K562 (cell line): Measurements from ENCODE around the gene GPN3. TPM values are rescaled to one million over a fixed set of nuclear protein-coding genes. Genes with fewer than 3 reads are reported as not detected.

Experiments used
- CEBPZ ChIP-seq: fragments of 150-350 bp; IDR thresholded peaks from 2 replicates; pipeline ENCODE4 v1.6.1; 2014; ENCODE audit warnings: low read depth, mild to moderate bottlenecking, low read length, borderline replicate concordance
- ELF1 ChIP-seq: fragments of 200-800 bp; sonication (Bioruptor generic); IDR thresholded peaks from 2 replicates; pipeline ENCODE4 v1.6.1; 2016; ENCODE audit warnings: missing genetic modification characterization, missing compliant biosample characterization
- MAFG ChIP-seq: fragments of 450-650 bp; conservative IDR thresholded peaks from 2 replicates; pipeline ENCODE4 v1.6.1; 2016; ENCODE audit warnings: missing genetic modification characterization, missing compliant biosample characterization
- PRDM10 ChIP-seq: fragments of 450-650 bp; IDR thresholded peaks from 2 replicates; pipeline ENCODE4 v1.6.1; 2018; ENCODE audit not compliant: partially characterized antibody
- ZNF583 ChIP-seq: fragments of 250-450 bp; sonication (Bioruptor Pico); IDR thresholded peaks from 2 replicates; pipeline ENCODE4 v1.4.0; 2020
- polyA plus RNA-seq, 8 experiments: library from polyadenylated mRNA; depleted of rRNA in 4 of 8; stranded (reverse) in 5 of 8; unstranded in 3 of 8; fragments of >200 nt; fragmentation: Nextera tagmentation in 2 of 8; fragmentation: Illumina TruSeq in 1 of 8; extraction: Ambion mirVana in 2 of 8; extraction: Trizol in 1 of 8; gene quantifications; 2 replicates each; pipeline versions ENCODE4 v1.2.1 to v1.2.3, GENCODE V29; 2011 to 2014; ENCODE audit warnings: inconsistent platforms in 1 of 8, missing spikeins in 1 of 8
- total RNA-seq, 7 experiments: library from RNA; depleted of rRNA in 6 of 7; stranded (reverse); fragments of >200 nt in 6 of 7; fragmentation: Illumina TruSeq in 2 of 7; extraction: Trizol in 2 of 7; gene quantifications; 2 replicates each; pipeline versions ENCODE4 v1.2.1 to v1.2.3, GENCODE V29; 2011 to 2021; ENCODE audit warnings: low replicate concordance in 1 of 7
- TF ChIP-seq, protein P1 (sequence below), 2 experiments: fragments of 450-650 bp; IDR thresholded peaks; 2 replicates each; pipeline ENCODE4 v1.6.1; 2016; ENCODE audit warnings: mild to moderate bottlenecking in 2 of 2, borderline replicate concordance in 1 of 2, low read depth in 1 of 2, moderate library complexity in 1 of 2
- TF ChIP-seq, protein P2 (sequence below): fragments of 450-650 bp; IDR thresholded peaks from 2 replicates; pipeline ENCODE4 v1.6.1; 2016; ENCODE audit warnings: antibody characterized with exemption

The GPN3 gene
- total and polyA plus RNA-seq, 9 of the 15 experiments (the other 6 are each of a cell fraction or from before 2014, with no cell fraction given), result 35.8 to 123 (median 64.2) TPM

- TF ChIP-seq, protein P1, sequence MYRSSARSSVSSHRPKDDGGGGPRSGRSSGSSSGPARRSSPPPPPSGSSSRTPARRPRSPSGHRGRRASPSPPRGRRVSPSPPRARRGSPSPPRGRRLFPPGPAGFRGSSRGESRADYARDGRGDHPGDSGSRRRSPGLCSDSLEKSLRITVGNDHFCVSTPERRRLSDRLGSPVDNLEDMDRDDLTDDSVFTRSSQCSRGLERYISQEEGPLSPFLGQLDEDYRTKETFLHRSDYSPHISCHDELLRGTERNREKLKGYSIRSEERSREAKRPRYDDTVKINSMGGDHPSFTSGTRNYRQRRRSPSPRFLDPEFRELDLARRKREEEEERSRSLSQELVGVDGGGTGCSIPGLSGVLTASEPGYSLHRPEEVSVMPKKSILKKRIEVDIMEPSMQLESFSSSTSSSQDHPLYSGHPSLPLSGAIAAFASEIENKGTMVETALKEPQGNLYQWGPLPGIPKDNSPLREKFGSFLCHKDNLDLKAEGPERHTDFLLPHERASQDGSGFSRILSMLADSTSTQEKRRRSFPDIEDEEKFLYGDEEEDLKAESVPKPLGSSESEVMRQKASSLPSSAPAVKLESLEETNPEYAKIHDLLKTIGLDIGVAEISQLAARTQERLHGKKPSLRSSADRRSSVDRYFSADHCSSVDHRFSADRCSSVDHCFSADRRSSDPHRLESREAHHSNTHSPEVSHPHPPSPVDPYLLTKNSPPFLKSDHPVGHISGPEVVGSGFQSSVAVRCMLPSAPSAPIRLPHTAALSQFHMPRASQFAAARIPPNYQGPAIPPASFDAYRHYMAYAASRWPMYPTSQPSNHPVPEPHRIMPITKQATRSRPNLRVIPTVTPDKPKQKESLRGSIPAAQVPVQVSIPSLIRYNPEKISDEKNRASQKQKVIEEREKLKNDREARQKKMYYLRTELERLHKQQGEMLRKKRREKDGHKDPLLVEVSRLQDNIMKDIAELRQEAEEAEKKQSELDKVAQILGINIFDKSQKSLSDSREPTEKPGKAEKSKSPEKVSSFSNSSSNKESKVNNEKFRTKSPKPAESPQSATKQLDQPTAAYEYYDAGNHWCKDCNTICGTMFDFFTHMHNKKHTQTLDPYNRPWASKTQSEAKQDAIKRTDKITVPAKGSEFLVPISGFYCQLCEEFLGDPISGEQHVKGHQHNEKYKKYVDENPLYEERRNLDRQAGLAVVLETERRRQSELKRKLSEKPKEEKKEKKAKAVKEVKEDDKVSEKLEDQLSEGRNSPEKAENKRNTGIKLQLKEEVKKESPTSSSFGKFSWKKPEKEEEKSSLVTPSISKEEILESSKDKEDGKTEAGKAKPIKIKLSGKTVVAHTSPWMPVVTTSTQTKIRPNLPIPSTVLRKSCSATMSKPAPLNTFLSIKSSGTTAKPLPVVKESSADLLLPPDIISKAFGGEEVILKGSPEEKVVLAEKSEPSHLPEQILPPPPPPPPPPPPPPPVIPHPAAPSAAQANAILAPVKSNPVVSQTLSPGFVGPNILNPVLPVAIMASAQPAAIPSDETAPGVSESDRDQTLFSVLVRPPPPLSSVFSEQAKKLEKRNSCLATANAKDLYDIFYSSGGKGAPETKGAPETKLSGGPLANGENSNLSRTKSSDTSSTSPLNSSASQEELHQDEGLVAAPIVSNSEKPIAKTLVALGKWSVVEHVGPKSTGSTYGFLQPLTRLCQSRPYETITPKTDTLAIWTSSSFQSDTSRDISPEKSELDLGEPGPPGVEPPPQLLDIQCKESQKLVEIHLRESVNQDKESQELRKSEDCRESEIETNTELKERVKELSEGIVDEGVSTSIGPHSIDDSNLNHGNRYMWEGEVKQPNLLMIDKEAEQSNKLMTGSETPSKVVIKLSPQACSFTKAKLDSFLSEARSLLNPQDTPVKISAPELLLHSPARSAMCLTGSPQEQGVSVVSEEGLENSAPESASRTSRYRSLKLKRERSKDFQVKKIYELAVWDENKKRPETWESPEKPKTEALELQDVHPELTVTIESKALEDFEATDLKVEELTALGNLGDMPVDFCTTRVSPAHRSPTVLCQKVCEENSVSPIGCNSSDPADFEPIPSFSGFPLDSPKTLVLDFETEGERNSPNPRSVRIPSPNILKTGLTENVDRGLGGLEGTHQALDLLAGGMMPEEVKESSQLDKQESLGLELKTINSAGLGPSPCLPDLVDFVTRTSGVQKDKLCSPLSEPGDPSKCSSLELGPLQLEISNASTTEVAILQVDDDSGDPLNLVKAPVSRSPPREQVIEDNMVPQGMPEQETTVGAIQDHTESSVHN (IDR thresholded peaks at IDR 0.05; ENCODE audit: borderline replicate concordance in 1 of 2, low read depth in 1 of 2), result no peak
- peak; percentile 11; the same call in 1 of the 2 replicates for TF ChIP-seq MAFG
- TF ChIP-seq, protein P2, sequence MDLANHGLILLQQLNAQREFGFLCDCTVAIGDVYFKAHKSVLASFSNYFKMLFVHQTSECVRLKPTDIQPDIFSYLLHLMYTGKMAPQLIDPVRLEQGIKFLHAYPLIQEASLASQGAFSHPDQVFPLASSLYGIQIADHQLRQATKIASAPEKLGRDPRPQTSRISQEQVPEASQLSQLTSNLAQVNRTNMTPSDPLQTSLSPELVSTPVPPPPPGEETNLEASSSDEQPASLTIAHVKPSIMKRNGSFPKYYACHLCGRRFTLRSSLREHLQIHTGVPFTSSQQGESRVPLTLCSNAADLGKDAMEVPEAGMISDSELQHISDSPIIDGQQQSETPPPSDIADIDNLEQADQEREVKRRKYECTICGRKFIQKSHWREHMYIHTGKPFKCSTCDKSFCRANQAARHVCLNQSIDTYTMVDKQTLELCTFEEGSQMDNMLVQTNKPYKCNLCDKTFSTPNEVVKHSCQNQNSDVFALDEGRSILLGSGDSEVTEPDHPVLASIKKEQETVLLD, result peak; percentile 92
- TF ChIP-seq CEBPZ, result no peak
- TF ChIP-seq PRDM10, result peak; percentile 21
- no peak for TF ChIP-seq ZNF583 (CRISPR knock-in tag)
- peak; percentile 35; the same call in 1 of the 2 replicates for TF ChIP-seq ELF1 (tag)
Measured at GRCh38 chr12:110403976-110404682, 63.9 kb downstream of the GPN3 start (continued).
